Ishikawa (cell line): ENCODE measurements around the gene ECHDC3.

Source experiments
- CEBPB ChIP-seq: IDR thresholded peaks from 2 replicates; pipeline ENCODE4 v1.6.1; 2012
- EP300 ChIP-seq: IDR thresholded peaks from 2 replicates; pipeline ENCODE4 v1.6.1; 2012; ENCODE audit warnings: borderline replicate concordance
- FOXM1 ChIP-seq: IDR thresholded peaks from 2 replicates; pipeline ENCODE4 v1.6.1; 2012; ENCODE audit warnings: low read depth, borderline replicate concordance
- MAX ChIP-seq: IDR thresholded peaks from 2 replicates; pipeline ENCODE4 v1.6.1; 2012
- RAD21 ChIP-seq: IDR thresholded peaks from 2 replicates; pipeline ENCODE4 v1.6.1; 2012; ENCODE audit warnings: low read depth
- REST ChIP-seq: IDR thresholded peaks from 2 replicates; pipeline ENCODE4 v1.6.1; 2012; ENCODE audit warnings: low read depth, mild to moderate bottlenecking
- TAF1 ChIP-seq: IDR thresholded peaks from 2 replicates; pipeline ENCODE4 v1.6.1; 2012; ENCODE audit warnings: low read depth, mild to moderate bottlenecking
- TCF12 ChIP-seq: IDR thresholded peaks from 2 replicates; pipeline ENCODE4 v1.6.1; 2012; ENCODE audit warnings: low read depth
- TEAD4 ChIP-seq: IDR thresholded peaks from 2 replicates; pipeline ENCODE4 v1.6.1; 2012

GRCh38 chr10:11754620-11755019 is 12.4 kb downstream of the ECHDC3 start:
- TF ChIP-seq FOXM1 (no peak), MAX (no peak), RAD21 (no peak), TEAD4 (no peak), REST (no peak), EP300 (no peak), CEBPB (no peak), TCF12 (no peak), TAF1 (no peak)
